GM19438 (cell line): ENCODE measurements around the gene TMSB4X.
"Not testable (repeated sequence)": the region's sequence is repeated elsewhere in the genome, so short reads cannot be mapped to it uniquely, and the experiment has no call there.

Experiments used
- ATAC-seq: cut with Tn5 transposase; IDR thresholded peaks from one replicate; pipeline ENCODE4 v1.9.1; 2021; ENCODE audit warnings: low read depth; ENCODE audit not compliant: unreplicated experiment

The TMSB4X gene

GRCh38 chrX:12954376-12954775 lies 20.5 kb upstream of the TMSB4X start:
- ATAC-seq, result no peak

- no peak for ATAC-seq
Observed at GRCh38 chrX:12954981-12955380, 19.9 kb upstream of the TMSB4X start.

- ATAC-seq, result peak; percentile 57
Observed at GRCh38 chrX:12955882-12956703, 18.8 kb upstream of the TMSB4X start.

- peak; percentile 71 for ATAC-seq
Observed at GRCh38 chrX:12956704-12957534, 18.0 kb upstream of the TMSB4X start.

GRCh38 chrX:12958059-12958458 lies 16.9 kb upstream of the TMSB4X start:
- ATAC-seq, result no peak

GRCh38 chrX:12958461-12958860 lies 16.4 kb upstream of the TMSB4X start:
- no peak for ATAC-seq

- ATAC-seq, result no peak
Observed at GRCh38 chrX:12961196-12961718, 13.7 kb upstream of the TMSB4X start.

GRCh38 chrX:12962041-12962504 lies 12.8 kb upstream of the TMSB4X start:
- no peak for ATAC-seq

GRCh38 chrX:12963210-12963850 lies 11.6 kb upstream of the TMSB4X start:
- not testable (repeated sequence) for ATAC-seq

GRCh38 chrX:12965131-12965940 lies 9.6 kb upstream of the TMSB4X start:
- no peak for ATAC-seq

- ATAC-seq, result no peak
Observed at GRCh38 chrX:12966151-12966550, 8.8 kb upstream of the TMSB4X start.

GRCh38 chrX:12967711-12968465 lies 7.0 kb upstream of the TMSB4X start:
- no peak for ATAC-seq

GRCh38 chrX:12970691-12971202 lies 4.2 kb upstream of the TMSB4X start:
- ATAC-seq, result no peak

- ATAC-seq, result no peak
Observed at GRCh38 chrX:12971282-12972003, 3.5 kb upstream of the TMSB4X start.

GRCh38 chrX:12972243-12972642 lies 2.7 kb upstream of the TMSB4X start:
- ATAC-seq, result no peak

GRCh38 chrX:12972878-12973560 lies 1.9 kb upstream of the TMSB4X start:
- ATAC-seq, result no peak

- no peak for ATAC-seq
Observed at GRCh38 chrX:12973561-12974304, 1.2 kb upstream of the TMSB4X start.
